Neural progenitor cell (in vitro differentiated cells): ENCODE results near the gene VAV2. TPM values are rescaled to one million over a fixed set of nuclear protein-coding genes. Genes with fewer than 3 reads are reported as not detected.

Experiments
- DNase-seq: peaks from one replicate; pipeline ENCODE4 v3.0.0-alpha.2; 2016; ENCODE audit warnings: low spot score
- H2AFZ ChIP-seq: fragments of 200-600 bp; sonication (generic); replicated peaks from 2 replicates; pipeline ENCODE4 v1.6.1; 2016; ENCODE audit warnings: antibody characterized with exemption
- H3F3A ChIP-seq: fragments of 200-600 bp; sonication (generic); 2 replicates; pipeline ENCODE4 v1.6.1; 2016; ENCODE audit warnings: antibody characterized with exemption, low read depth
- H3K27ac ChIP-seq: fragments of 200-600 bp; sonication (generic); 2 replicates; pipeline ENCODE4 v1.5.1; 2016; ENCODE audit warnings: mild to moderate bottlenecking
- H3K27me3 ChIP-seq: fragments of 200-600 bp; sonication (generic); 2 replicates; pipeline ENCODE4 v1.6.1; 2016; ENCODE audit warnings: mild to moderate bottlenecking, moderate library complexity
- H3K36me3 ChIP-seq: fragments of 200-600 bp; sonication (generic); 2 replicates; pipeline ENCODE4 v1.5.1; 2016
- H3K4me1 ChIP-seq: fragments of 200-600 bp; sonication (generic); 2 replicates; pipeline ENCODE4 v1.6.1; 2016; ENCODE audit warnings: mixed run types
- H3K4me2 ChIP-seq: fragments of 200-600 bp; sonication (generic); 2 replicates; pipeline ENCODE4 v1.6.1; 2016
- H3K4me3 ChIP-seq: fragments of 200-600 bp; sonication (generic); 2 replicates; pipeline ENCODE4 v1.5.1; 2016
- H3K79me2 ChIP-seq: fragments of 200-600 bp; sonication (generic); 2 replicates; pipeline ENCODE4 v1.6.1; 2016; ENCODE audit warnings: low read depth
- H3K9ac ChIP-seq: fragments of 200-600 bp; sonication (generic); 2 replicates; pipeline ENCODE4 v1.6.1; 2016
- H3K9me3 ChIP-seq: fragments of 200-600 bp; sonication (generic); 2 replicates; pipeline ENCODE4 v1.5.1; 2016; ENCODE audit warnings: low read depth
- H4K20me1 ChIP-seq: fragments of 200-600 bp; sonication (generic); 2 replicates; pipeline ENCODE4 v1.6.1; 2016; ENCODE audit warnings: low read depth
- H3K27ac Mint-ChIP-seq: 3 replicates; pipeline ENCODE4 v1.8.0; 2021; ENCODE audit warnings: mixed read lengths
- H3K27me3 Mint-ChIP-seq: 2 replicates; pipeline ENCODE4 v1.8.0; 2022; ENCODE audit warnings: low read depth, mild to moderate bottlenecking, inconsistent platforms, moderate library complexity, mixed read lengths; ENCODE audit not compliant: insufficient read depth
- H3K36me3 Mint-ChIP-seq: 3 replicates; pipeline ENCODE4 v1.8.0; 2021; ENCODE audit warnings: mixed read lengths
- H3K4me1 Mint-ChIP-seq: 3 replicates; pipeline ENCODE4 v1.8.0; 2021; ENCODE audit warnings: mixed read lengths
- H3K4me3 Mint-ChIP-seq: 3 replicates; pipeline ENCODE4 v1.8.0; 2021; ENCODE audit warnings: mild to moderate bottlenecking, moderate library complexity, mixed read lengths
- H3K9me3 Mint-ChIP-seq: 3 replicates; pipeline ENCODE4 v1.8.0; 2020; ENCODE audit warnings: mixed read lengths
- CTCF ChIP-seq: fragments of 200-600 bp; sonication (generic); IDR thresholded peaks from 2 replicates; pipeline ENCODE4 v1.5.1; 2017; ENCODE audit warnings: antibody characterized with exemption, mild to moderate bottlenecking
- EZH2 ChIP-seq: fragments of 200-600 bp; sonication (generic); IDR thresholded peaks from 2 replicates; pipeline ENCODE4 v1.6.1; 2017; ENCODE audit warnings: antibody characterized with exemption, mild to moderate bottlenecking, moderate library complexity
- EZH2phosphoT487 ChIP-seq: fragments of 200-600 bp; sonication (generic); IDR thresholded peaks from 2 replicates; pipeline ENCODE4 v1.6.1; 2017; ENCODE audit warnings: antibody characterized with exemption
- total RNA-seq: library from RNA; depleted of rRNA; stranded (reverse); fragments of >200 nt; gene quantifications from 2 replicates; pipeline ENCODE4 v1.2.3, GENCODE V29; 2015; ENCODE audit warnings: low replicate concordance

The VAV2 gene
- total RNA-seq, 1 donor from 2014 or later = 12.9 TPM

GRCh38 chr9:134040176-134040565, 48.0 kb upstream of the VAV2 start:
- H3F3A ChIP-seq = no peaks in the 10 kb centered on the region
- Mint-ChIP-seq H3K27ac (no peak overlapping the region), H3K36me3 (peaks cover 44% of the 10 kb centered on the region), H3K27me3 (peaks cover 4% of the 10 kb centered on the region), H3K4me1 (no peaks in the 10 kb centered on the region), H3K4me3 (no peak overlapping the region), H3K9me3 (peaks cover 6% of the 10 kb centered on the region)
- no peak overlapping the region for H3K27ac ChIP-seq
- no peak overlapping the region for H3K4me2 ChIP-seq
- peaks cover 10% of the 10 kb centered on the region for H3K36me3 ChIP-seq
- H3K4me3 ChIP-seq = no peak overlapping the region
- DNase-seq = no peak
- H3K27me3 ChIP-seq = no peaks in the 10 kb centered on the region
- no peaks in the 10 kb centered on the region for H3K9me3 ChIP-seq
- no peak overlapping the region for H2AFZ ChIP-seq
- H3K79me2 ChIP-seq = no peaks in the 10 kb centered on the region
- no peak overlapping the region for H3K9ac ChIP-seq
- TF ChIP-seq EZH2 (no peak), EZH2phosphoT487 (no peak), CTCF (no peak)
- no peaks in the 10 kb centered on the region for H3K4me1 ChIP-seq
- H4K20me1 ChIP-seq = peaks cover 22% of the 10 kb centered on the region

- H3K4me3 ChIP-seq = no peak overlapping the region
- no peaks in the 10 kb centered on the region for H3K9me3 ChIP-seq
- Mint-ChIP-seq H3K9me3 (peaks cover 6% of the 10 kb centered on the region), H3K27ac (no peak overlapping the region), H3K27me3 (peaks cover 4% of the 10 kb centered on the region), H3K4me1 (no peaks in the 10 kb centered on the region), H3K36me3 (peaks cover 42% of the 10 kb centered on the region), H3K4me3 (no peak overlapping the region)
- TF ChIP-seq EZH2phosphoT487 = no peak
- no peak for TF ChIP-seq EZH2
- TF ChIP-seq CTCF = no peak
- H3K27me3 ChIP-seq = no peaks in the 10 kb centered on the region
- H3K36me3 ChIP-seq = peaks cover 10% of the 10 kb centered on the region
- peaks cover 20% of the 10 kb centered on the region for H4K20me1 ChIP-seq
- no peak overlapping the region for H2AFZ ChIP-seq
- H3K4me2 ChIP-seq = no peak overlapping the region
- no peak overlapping the region for H3K9ac ChIP-seq
- no peaks in the 10 kb centered on the region for H3K4me1 ChIP-seq
- H3F3A ChIP-seq = no peaks in the 10 kb centered on the region
- no peak overlapping the region for H3K27ac ChIP-seq
- no peak for DNase-seq
- no peaks in the 10 kb centered on the region for H3K79me2 ChIP-seq
These were observed 47.5 kb upstream of the VAV2 start for GRCh38 chr9:134039386-134040175.

GRCh38 chr9:134037641-134038040, 45.5 kb upstream of the VAV2 start:
- Mint-ChIP-seq H3K27me3 (peaks cover 4% of the 10 kb centered on the region), H3K4me3 (no peak overlapping the region), H3K9me3 (peaks cover 6% of the 10 kb centered on the region), H3K36me3 (peaks cover 44% of the 10 kb centered on the region), H3K4me1 (no peaks in the 10 kb centered on the region), H3K27ac (no peak overlapping the region)
- Histone ChIP-seq H3K4me2 (no peak overlapping the region), H3F3A (no peaks in the 10 kb centered on the region), H3K27ac (no peak overlapping the region), H3K9me3 (no peaks in the 10 kb centered on the region), H3K79me2 (no peaks in the 10 kb centered on the region), H3K9ac (no peak overlapping the region), H4K20me1 (peaks cover 5% of the 10 kb centered on the region), H3K27me3 (no peaks in the 10 kb centered on the region), H3K36me3 (peaks cover 10% of the 10 kb centered on the region), H3K4me1 (no peaks in the 10 kb centered on the region), H2AFZ (no peak overlapping the region), H3K4me3 (no peak overlapping the region)
- TF ChIP-seq CTCF (no peak), EZH2 (no peak), EZH2phosphoT487 (no peak)
- no peak for DNase-seq
